ENCODE data around the gene GSDMA. TPM values are rescaled to one million over a fixed set of nuclear protein-coding genes. Genes with fewer than 3 reads are reported as not detected.

Gene GSDMA
- polyA plus RNA-seq, 1 experiment: not detected

- no peak for DNase-seq (ENCODE audit: low read depth)
- Histone ChIP-seq H3K27me3 (ENCODE audit: control insufficient read depth, insufficient read depth, low read length) (no peaks in the 10 kb centered on the region), H3K4me3 (ENCODE audit: low read depth, low read length) (no peak overlapping the region), H3K36me3 (ENCODE audit: control insufficient read depth, insufficient read depth, low read length) (peaks cover 55% of the 10 kb centered on the region)
- ChIA-PET POLR2A (no interaction called here), CTCF (no interaction called here)
- TF ChIP-seq, protein P1, sequence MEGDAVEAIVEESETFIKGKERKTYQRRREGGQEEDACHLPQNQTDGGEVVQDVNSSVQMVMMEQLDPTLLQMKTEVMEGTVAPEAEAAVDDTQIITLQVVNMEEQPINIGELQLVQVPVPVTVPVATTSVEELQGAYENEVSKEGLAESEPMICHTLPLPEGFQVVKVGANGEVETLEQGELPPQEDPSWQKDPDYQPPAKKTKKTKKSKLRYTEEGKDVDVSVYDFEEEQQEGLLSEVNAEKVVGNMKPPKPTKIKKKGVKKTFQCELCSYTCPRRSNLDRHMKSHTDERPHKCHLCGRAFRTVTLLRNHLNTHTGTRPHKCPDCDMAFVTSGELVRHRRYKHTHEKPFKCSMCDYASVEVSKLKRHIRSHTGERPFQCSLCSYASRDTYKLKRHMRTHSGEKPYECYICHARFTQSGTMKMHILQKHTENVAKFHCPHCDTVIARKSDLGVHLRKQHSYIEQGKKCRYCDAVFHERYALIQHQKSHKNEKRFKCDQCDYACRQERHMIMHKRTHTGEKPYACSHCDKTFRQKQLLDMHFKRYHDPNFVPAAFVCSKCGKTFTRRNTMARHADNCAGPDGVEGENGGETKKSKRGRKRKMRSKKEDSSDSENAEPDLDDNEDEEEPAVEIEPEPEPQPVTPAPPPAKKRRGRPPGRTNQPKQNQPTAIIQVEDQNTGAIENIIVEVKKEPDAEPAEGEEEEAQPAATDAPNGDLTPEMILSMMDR (IDR thresholded peaks at IDR 0.05; ENCODE audit: insufficient read depth, low read depth, low read length): no peak
Measured at GRCh38 chr17:39988206-39988810, 25.5 kb downstream of the GSDMA start.

DNA sequence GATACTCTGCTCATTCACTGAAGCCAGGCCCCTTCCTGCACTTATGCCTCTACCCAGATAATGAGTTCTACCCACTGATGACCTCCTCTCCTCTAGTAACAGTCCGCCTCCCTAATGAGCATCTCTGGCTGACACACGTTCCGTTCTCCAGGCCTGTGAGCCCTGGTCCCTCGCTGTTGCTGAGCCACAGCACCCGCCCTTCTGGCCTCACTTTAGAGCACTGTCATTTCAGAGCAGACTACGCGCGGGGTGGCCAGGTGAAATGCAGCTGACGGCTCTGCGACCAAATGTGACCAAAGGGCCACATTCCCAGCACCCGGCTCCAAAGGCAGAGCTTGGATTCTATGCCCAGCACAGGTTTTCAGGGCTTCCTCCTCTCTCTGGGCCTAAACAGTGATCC lies 31.6 kb downstream of the GSDMA start:
- Histone ChIP-seq H3K27me3 (ENCODE audit: control insufficient read depth, insufficient read depth, low read length) (no peaks in the 10 kb centered on the region), H3K36me3 (ENCODE audit: control insufficient read depth, insufficient read depth, low read length) (peaks cover 35% of the 10 kb centered on the region), H3K4me3 (ENCODE audit: low read depth, low read length) (no peak overlapping the region)
- POLR2A ChIA-PET: no interaction called here
- no peak for DNase-seq (ENCODE audit: low read depth)
- TF ChIP-seq, protein P1 (IDR thresholded peaks at IDR 0.05; ENCODE audit: insufficient read depth, low read depth, low read length): no peak
- CTCF ChIA-PET: interaction anchor here (1.2 kb wide), 1 partner anchor 19 kb away, joined by 3 read pairs; no protein-coding TSS in a partner anchor

- Histone ChIP-seq H3K4me3 (ENCODE audit: low read depth, low read length) (no peak overlapping the region), H3K27me3 (ENCODE audit: control insufficient read depth, insufficient read depth, low read length) (no peaks in the 10 kb centered on the region), H3K36me3 (ENCODE audit: control insufficient read depth, insufficient read depth, low read length) (peaks cover 26% of the 10 kb centered on the region)
- no peak for DNase-seq (ENCODE audit: low read depth)
- TF ChIP-seq, protein P1 (IDR thresholded peaks at IDR 0.05; ENCODE audit: insufficient read depth, low read depth, low read length): no peak
- CTCF ChIA-PET: interaction anchor here (1.2 kb wide), 1 partner anchor 18 kb away, joined by 3 read pairs; no protein-coding TSS in a partner anchor
- POLR2A ChIA-PET: no interaction called here
Measured at GRCh38 chr17:39995438-39995837, 32.6 kb downstream of the GSDMA start.

- no peak for DNase-seq (ENCODE audit: low read depth)
- ChIA-PET POLR2A (no interaction called here), CTCF (interaction anchor here (1.4 kb wide), 1 partner anchor 16 kb away, joined by 6 read pairs; the partner anchor contains the start of gene PSMD3)
- Histone ChIP-seq H3K4me3 (ENCODE audit: low read depth, low read length) (no peak overlapping the region), H3K36me3 (ENCODE audit: control insufficient read depth, insufficient read depth, low read length) (peaks cover 24% of the 10 kb centered on the region), H3K27me3 (ENCODE audit: control insufficient read depth, insufficient read depth, low read length) (no peaks in the 10 kb centered on the region)
- TF ChIP-seq, protein P1 (IDR thresholded peaks at IDR 0.05; ENCODE audit: insufficient read depth, low read depth, low read length): no peak
Measured at GRCh38 chr17:39996162-39996561, 33.4 kb downstream of the GSDMA start.

DNA sequence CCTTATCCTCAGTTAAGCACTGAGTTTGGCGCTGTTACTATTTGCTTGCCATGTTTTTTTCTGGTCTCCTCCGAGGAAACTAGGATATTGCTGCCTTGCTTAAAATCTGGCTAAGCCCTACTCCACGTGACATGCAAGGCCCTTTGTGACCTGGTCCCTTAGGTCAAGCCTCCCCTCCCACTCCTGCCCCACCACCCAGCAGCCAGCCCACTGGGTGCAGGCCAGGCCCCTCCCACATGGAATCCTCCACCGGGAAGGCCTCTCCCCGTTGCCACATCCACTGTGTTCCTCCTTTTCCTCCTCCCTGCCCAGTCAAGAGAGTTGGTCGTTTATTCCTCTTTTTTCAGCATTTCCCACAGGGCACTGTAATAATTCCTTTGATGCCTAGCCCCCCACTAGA lies 34.0 kb downstream of the GSDMA start:
- H3K27me3 ChIP-seq (ENCODE audit: control insufficient read depth, insufficient read depth, low read length): no peaks in the 10 kb centered on the region
- CTCF ChIA-PET: interaction anchor here (0.8 to 1.4 kb wide), 2 partner anchors 16 kb away, joined by 3 to 6 read pairs; partner anchors contain the start of gene PSMD3
- TF ChIP-seq, protein P1 (IDR thresholded peaks at IDR 0.05; ENCODE audit: insufficient read depth, low read depth, low read length): no peak
- no peak for DNase-seq (ENCODE audit: low read depth)
- peaks cover 22% of the 10 kb centered on the region for H3K36me3 ChIP-seq (ENCODE audit: control insufficient read depth, insufficient read depth, low read length)
- POLR2A ChIA-PET: no interaction called here
- H3K4me3 ChIP-seq (ENCODE audit: low read depth, low read length): no peak overlapping the region
